Measurements from ENCODE around the gene LRRC49. TPM values are rescaled to one million over a fixed set of nuclear protein-coding genes. Genes with fewer than 3 reads are reported as not detected.

Gene LRRC49
- total and polyA plus RNA-seq, 2 donors (not counting 3 experiments of a cell fraction or from before 2014, with no cell fraction given), result 3.0 to 6.6 TPM

GRCh38 chr15:70932397-70932796 is 39.8 kb downstream of the LRRC49 start:
- Histone ChIP-seq H3K27me3 (ENCODE audit: control insufficient read depth in 2 of 2, insufficient read depth in 2 of 2, low read length in 2 of 2) (no peaks in the 10 kb centered on the region), H3K4me2 (ENCODE audit: insufficient read depth, low read length) (no peak overlapping the region), H3K79me2 (ENCODE audit: control insufficient read depth, insufficient read depth, low read length) (no peaks in the 10 kb centered on the region), H3K9me1 (replicated peaks; ENCODE audit: control insufficient read depth, extremely low read depth, insufficient read depth, low read length) (no peaks in the 10 kb centered on the region), H3K9me3 (replicated peaks; ENCODE audit: control insufficient read depth, insufficient read depth, low read length) (no peaks in the 10 kb centered on the region), H3K9ac (replicated peaks; ENCODE audit: extremely low read depth, insufficient read depth, low read length) (no peak overlapping the region), H2AFZ (ENCODE audit: low read depth, low read length) (no peak overlapping the region), H3K36me3 (ENCODE audit: control insufficient read depth in 2 of 2, extremely low read depth in 1 of 2, insufficient read depth in 2 of 2, low read length in 2 of 2) (no peaks in the 10 kb centered on the region), H3K27ac (ENCODE audit: insufficient read depth, low read depth, low read length) (no peak overlapping the region), H4K20me1 (replicated peaks; ENCODE audit: control insufficient read depth, extremely low read depth, insufficient read depth, low read length) (no peaks in the 10 kb centered on the region), H3K4me3 (replicated peaks in 1 of 3; ENCODE audit: insufficient read depth in 1 of 3, low read depth in 1 of 3, low read length in 3 of 3) (no peak overlapping the region), H3K4me1 (ENCODE audit: control insufficient read depth, extremely low read depth, insufficient read depth, low read length) (no peaks in the 10 kb centered on the region)
- FAIRE-seq, result no peak
- BruUV-seq (replicated peaks), result no TSS peak
- TF ChIP-seq MAX (IDR thresholded peaks at IDR 0.05; ENCODE audit: insufficient read depth, insufficient read length) (no peak), JUN (IDR thresholded peaks at IDR 0.05; ENCODE audit: borderline replicate concordance, insufficient read depth, insufficient read length, low read depth) (no peak), GATA2 (IDR thresholded peaks at IDR 0.05; ENCODE audit: insufficient read depth, insufficient read length, low read depth, low read length) (no peak), CTCF (IDR thresholded peaks at IDR 0.05; ENCODE audit: extremely low read depth in 1 of 2, insufficient read depth in 1 of 2, low read depth in 1 of 2, low read length in 2 of 2) (no peak), POLR2A (IDR thresholded peaks at IDR 0.05; ENCODE audit: low read depth, low read length) (no peak), EZH2 (IDR thresholded peaks at IDR 0.05; ENCODE audit: borderline replicate concordance, low read depth, low read length, severe bottlenecking) (no peak), MYC (IDR thresholded peaks at IDR 0.05; ENCODE audit: low read depth, low read length) (no peak), POLR2AphosphoS5 (IDR thresholded peaks at IDR 0.05; ENCODE audit: insufficient read depth, low read depth, low read length) (no peak), FOS (IDR thresholded peaks at IDR 0.05; ENCODE audit: borderline replicate concordance, insufficient read depth, low read length) (no peak)
- no peak for DNase-seq (ENCODE audit: low read depth, low spot score)
- CTCF ChIA-PET, result interaction anchor here (1.2 kb wide), 1 partner anchor 108 kb away, joined by 3 read pairs; no protein-coding TSS in a partner anchor
- intact Hi-C loops (cut with micrococcal nuclease) (no loop called here), dilution Hi-C loops (cut with MboI; ENCODE audit: extremely low pct_ligation_motif_present, low sequenced_read_pairs) (no loop called here)
- POLR2A ChIA-PET, result no interaction called here
